ENCODE results near the gene POLR1A. TPM values are rescaled to one million over a fixed set of nuclear protein-coding genes. Genes with fewer than 3 reads are reported as not detected.
A peak's percentile ranks its signal among the peaks of the same experiment; 100 is the strongest.

The POLR1A gene
- total RNA-seq, 4 donors from 2014 or later = 13.3 to 22.4 (median 16.6) TPM

GRCh38 chr2:86097114-86097896 is 8.4 kb downstream of the POLR1A start:
- 94% methylated on average over 3 of the region's 3 CpGs for WGBS
- H3K9me3 ChIP-seq = no peaks in the 10 kb centered on the region

GRCh38 chr2:86094229-86094628 is 11.5 kb downstream of the POLR1A start:
- no peak for TF ChIP-seq CTCF (IDR thresholded peaks at IDR 0.05)
- TF ChIP-seq POLR2A (IDR thresholded peaks at IDR 0.05; ENCODE audit: low read depth) = no peak
- no peak for TF ChIP-seq POLR2AphosphoS5 (IDR thresholded peaks at IDR 0.05)
- no peak for TF ChIP-seq EP300 (IDR thresholded peaks at IDR 0.05)
- DNase-seq (ENCODE audit: extremely low spot score) = no peak
- no peak overlapping the region for H3K4me3 ChIP-seq
- H3K4me1 ChIP-seq = no peaks in the 10 kb centered on the region
- 84% methylated on average over 1 of the region's 1 CpG for WGBS
- H3K27me3 ChIP-seq = no peaks in the 10 kb centered on the region
- H3K9me3 ChIP-seq = no peaks in the 10 kb centered on the region
- H3K27ac ChIP-seq (replicated peaks in 1 of 4) = no peak overlapping the region
- intact Hi-C loops (cut with DNase I) = no loop called here
- H3K36me3 ChIP-seq = peaks cover 28 to 93% (median 67%) of the 10 kb centered on the region in 4 donors

More at GRCh38 chr2:86097114-86097896, 8.4 kb downstream of the POLR1A start:
- no peak overlapping the region for H3K27ac ChIP-seq (replicated peaks in 1 of 4)
- intact Hi-C loops (cut with DNase I) = no loop called here
- peaks cover 21 to 85% (median 56%) of the 10 kb centered on the region in 4 donors for H3K36me3 ChIP-seq
- DNase-seq (ENCODE audit: extremely low spot score) = no peak
- no peaks in the 10 kb centered on the region for H3K27me3 ChIP-seq
- H3K4me1 ChIP-seq = no peaks in the 10 kb centered on the region
- H3K4me3 ChIP-seq = no peak overlapping the region
- no peak for TF ChIP-seq EP300 (IDR thresholded peaks at IDR 0.05)
- no peak for TF ChIP-seq CTCF (IDR thresholded peaks at IDR 0.05)
- TF ChIP-seq POLR2A (IDR thresholded peaks at IDR 0.05; ENCODE audit: low read depth) = no peak
- no peak for TF ChIP-seq POLR2AphosphoS5 (IDR thresholded peaks at IDR 0.05)

- Histone ChIP-seq H3K27ac (replicated peaks in 1 of 4) (no peak overlapping the region), H3K27me3 (no peaks in the 10 kb centered on the region), H3K4me1 (no peaks in the 10 kb centered on the region), H3K9me3 (no peaks in the 10 kb centered on the region), H3K4me3 (no peak overlapping the region), H3K36me3 (peaks cover 46 to 85% (median 66%) of the 10 kb centered on the region in 4 donors)
- DNase-seq (ENCODE audit: extremely low spot score) = no peak
- WGBS = 84% methylated on average over 13 of the region's 14 CpGs
- no peak for TF ChIP-seq EP300 (IDR thresholded peaks at IDR 0.05)
- peak in 1 of 3 experiments; percentile 41 for TF ChIP-seq CTCF (IDR thresholded peaks at IDR 0.05)
- intact Hi-C loops (cut with DNase I) = no loop called here
Observed at GRCh38 chr2:86087936-86088850, 17.5 kb downstream of the POLR1A start.

GRCh38 chr2:86082756-86083155 is 22.9 kb downstream of the POLR1A start:
- no peak overlapping the region for H3K4me3 ChIP-seq
- H3K27me3 ChIP-seq = no peaks in the 10 kb centered on the region
- 86% methylated on average over 5 of the region's 5 CpGs for WGBS
- TF ChIP-seq EP300 (IDR thresholded peaks at IDR 0.05) = no peak
- no peak for TF ChIP-seq CTCF (IDR thresholded peaks at IDR 0.05)
- no peak for TF ChIP-seq POLR2A (IDR thresholded peaks at IDR 0.05; ENCODE audit: low read depth)
- H3K4me1 ChIP-seq = peaks cover 8 to 19% (median 11%) of the 10 kb centered on the region in 4 donors
- H3K36me3 ChIP-seq = peaks cover 31 to 86% (median 57%) of the 10 kb centered on the region in 4 donors
- peak; percentile 87 for DNase-seq (ENCODE audit: extremely low spot score)
- intact Hi-C loops (cut with DNase I) = no loop called here
- H3K27ac ChIP-seq (replicated peaks in 1 of 4) = no peak overlapping the region
- no peaks in the 10 kb centered on the region for H3K9me3 ChIP-seq
